ENCODE measurements around the gene PCDHGA10.
"Not testable (repeated sequence)": the region's sequence is repeated elsewhere in the genome, so short reads cannot be mapped to it uniquely, and the experiment has no call there.

PCDHGA10 gene

DNA sequence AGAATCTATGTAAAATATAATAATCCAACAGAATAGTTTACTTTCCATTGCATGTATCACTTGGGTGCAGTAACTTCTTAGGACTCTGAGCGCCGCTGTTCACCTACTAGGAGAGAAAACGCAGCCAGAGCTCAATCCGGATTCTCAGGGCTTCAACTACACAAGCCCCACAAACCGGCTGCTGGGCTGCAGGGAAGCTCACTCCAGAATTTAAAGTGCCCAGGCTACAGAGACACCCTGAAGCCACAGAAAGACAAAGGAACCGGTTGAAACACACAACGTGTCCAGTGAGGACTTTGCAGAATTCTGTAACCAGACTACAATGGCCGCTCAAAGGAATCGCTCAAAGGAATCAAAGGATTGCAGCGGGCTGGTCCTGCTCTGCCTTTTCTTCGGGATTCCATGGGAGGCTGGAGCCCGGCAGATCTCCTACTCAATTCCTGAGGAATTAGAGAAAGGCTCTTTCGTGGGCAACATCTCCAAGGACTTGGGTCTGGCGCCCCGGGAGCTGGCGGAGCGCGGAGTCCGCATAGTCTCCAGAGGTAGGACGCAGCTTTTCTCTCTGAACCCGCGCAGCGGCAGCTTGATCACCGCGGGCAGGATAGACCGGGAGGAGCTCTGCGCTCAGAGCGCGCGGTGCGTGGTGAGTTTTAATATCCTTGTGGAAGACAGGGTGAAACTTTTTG lies at the start of gene PCDHGA10:
Gene PCDHGA10, plus strand, starts transcription at position 134 of the 686 bp plus-strand sequence. Its CDS starts 189 bp downstream, at position 323.
- DNase-seq (ENCODE audit: low read depth in 2 of 2), result no peak

DNA sequence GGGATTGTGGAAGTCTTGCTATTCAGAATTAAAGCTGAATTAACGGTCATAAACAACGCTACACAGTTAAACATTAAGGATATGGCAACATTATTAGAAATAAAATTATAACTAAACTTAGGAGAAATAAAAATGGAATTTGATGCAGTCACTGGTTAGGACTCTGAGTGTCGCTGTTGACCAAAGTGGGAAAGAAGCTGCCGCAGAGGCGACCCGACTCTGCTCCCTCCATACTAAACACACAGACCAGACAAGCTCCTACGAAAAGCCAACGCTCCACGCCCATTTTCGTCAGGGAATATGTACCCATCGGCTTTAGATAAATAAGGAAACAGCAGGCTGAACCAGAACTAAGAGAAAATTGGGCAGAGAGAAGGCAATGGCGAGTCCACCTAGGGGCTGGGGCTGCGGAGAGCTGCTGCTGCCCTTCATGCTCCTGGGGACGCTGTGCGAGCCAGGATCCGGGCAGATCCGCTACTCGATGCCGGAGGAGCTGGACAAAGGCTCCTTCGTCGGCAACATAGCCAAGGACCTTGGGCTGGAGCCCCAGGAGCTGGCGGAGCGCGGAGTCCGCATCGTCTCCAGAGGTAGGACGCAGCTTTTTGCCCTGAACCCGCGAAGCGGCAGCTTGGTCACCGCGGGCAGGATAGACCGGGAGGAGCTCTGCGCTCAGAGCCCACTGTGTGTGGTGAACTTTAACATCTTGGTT lies 48.7 kb upstream of the PCDHGA10 start, which contains the start of gene PCDHGA5:
Gene PCDHGA5, plus strand, starts transcription at position 211 of the 709 bp plus-strand sequence. Its CDS starts 169 bp downstream, at position 380.
- no peak for DNase-seq (ENCODE audit: low read depth in 2 of 2)

DNA sequence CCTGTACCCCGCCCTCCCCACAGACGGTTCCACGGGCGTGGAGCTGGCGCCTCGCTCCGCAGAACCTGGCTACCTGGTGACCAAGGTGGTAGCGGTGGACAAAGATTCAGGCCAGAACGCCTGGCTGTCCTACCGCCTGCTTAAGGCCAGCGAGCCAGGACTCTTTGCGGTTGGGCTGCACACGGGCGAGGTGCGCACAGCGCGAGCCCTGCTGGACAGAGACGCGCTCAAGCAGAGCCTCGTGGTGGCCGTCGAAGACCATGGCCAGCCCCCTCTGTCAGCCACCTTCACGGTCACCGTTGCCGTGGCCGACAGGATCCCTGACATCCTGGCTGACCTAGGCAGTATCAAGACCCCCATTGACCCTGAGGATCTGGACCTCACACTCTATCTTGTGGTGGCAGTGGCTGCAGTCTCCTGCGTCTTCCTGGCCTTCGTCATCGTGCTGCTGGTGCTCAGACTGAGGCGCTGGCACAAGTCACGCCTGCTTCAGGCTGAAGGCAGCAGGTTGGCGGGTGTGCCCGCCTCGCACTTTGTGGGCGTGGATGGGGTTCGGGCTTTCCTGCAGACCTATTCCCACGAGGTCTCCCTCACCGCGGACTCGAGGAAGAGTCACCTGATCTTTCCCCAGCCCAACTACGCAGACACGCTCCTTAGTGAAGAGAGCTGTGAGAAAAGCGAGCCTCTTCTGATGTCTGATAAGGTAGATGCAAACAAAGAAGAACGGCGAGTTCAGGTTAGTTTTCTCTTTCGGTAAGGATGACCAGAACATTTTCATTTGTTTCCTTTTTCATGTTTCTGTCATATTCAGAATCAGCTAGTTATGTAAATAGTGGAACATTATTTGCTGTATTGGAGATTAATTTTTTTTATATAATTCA lies 46.5 kb upstream of the PCDHGA10 start:
- no peak for DNase-seq (ENCODE audit: low read depth in 2 of 2)

DNA sequence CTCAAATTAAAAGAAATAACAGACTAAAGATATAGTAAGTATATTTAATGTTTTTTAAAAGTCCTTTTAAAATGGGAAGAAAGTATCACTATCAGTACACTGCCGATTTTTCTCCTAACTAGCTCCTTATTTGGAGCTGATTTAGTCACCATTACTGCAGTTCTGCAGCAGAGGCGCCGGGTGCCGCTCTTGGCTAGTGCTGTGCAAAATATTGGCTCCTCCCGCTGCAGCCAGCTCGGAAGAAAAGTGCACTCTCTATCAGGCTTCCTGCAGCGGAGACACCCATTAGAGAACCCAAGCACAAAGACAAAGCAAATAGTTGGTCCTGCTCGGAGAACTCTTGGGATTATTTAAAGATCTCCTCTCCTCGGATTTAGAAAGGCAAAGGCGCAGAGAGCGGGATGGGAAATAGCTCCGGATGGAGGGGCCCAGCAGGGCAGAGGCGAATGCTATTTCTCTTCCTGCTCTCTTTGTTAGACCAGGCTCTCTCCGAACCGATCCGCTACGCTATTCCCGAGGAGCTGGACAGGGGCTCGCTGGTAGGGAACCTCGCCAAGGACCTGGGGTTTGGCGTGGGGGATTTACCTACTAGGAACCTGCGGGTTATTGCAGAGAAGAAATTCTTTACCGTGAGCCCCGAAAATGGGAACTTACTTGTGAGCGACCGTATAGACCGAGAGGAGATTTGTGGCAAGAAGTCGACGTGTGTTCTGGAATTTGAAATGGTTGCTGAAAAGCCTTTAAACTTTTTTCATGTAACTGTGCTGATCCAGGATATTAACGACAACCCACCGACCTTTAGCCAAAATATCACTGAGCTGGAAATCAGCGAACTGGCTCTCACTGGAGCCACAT lies 42.6 kb upstream of the PCDHGA10 start, which contains the start of gene PCDHGB3:
Gene PCDHGB3, plus strand, starts transcription at position 249 of the 855 bp plus-strand sequence. Its CDS starts 153 bp downstream, at position 402.
- no peak for DNase-seq (ENCODE audit: low read depth in 2 of 2)

DNA sequence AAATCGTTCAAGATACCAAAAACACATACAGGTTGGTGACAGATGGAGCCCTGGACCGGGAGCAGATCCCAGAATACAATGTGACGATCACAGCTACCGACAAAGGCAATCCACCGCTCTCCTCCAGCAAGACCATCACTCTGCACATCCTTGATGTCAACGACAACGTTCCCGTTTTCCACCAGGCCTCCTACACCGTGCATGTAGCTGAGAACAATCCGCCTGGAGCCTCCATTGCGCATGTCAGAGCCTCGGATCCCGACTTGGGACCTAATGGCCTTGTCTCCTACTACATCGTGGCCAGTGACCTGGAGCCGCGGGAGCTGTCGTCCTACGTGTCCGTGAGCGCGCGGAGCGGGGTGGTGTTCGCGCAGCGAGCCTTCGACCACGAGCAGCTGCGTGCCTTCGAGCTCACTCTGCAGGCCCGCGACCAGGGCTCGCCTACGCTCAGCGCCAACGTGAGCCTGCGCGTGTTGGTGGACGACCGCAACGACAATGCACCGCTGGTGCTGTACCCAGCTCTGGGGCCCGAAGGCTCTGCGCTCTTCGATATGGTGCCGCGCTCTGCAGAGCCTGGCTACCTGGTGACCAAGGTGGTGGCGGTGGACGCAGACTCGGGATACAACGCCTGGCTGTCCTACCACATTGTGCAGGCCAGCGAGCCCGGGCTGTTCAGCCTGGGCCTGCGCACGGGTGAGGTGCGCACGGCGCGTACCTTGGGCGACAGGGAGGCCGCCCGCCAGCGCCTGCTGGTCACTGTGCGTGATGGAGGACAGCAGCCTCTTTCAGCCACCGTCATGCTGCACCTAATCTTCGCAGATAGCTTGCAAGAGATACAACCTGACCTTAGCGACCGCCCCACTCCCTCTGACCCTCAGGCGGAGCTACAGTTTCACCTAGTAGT lies 41.0 kb upstream of the PCDHGA10 start:
- DNase-seq (ENCODE audit: low read depth in 2 of 2), result no peak

DNA sequence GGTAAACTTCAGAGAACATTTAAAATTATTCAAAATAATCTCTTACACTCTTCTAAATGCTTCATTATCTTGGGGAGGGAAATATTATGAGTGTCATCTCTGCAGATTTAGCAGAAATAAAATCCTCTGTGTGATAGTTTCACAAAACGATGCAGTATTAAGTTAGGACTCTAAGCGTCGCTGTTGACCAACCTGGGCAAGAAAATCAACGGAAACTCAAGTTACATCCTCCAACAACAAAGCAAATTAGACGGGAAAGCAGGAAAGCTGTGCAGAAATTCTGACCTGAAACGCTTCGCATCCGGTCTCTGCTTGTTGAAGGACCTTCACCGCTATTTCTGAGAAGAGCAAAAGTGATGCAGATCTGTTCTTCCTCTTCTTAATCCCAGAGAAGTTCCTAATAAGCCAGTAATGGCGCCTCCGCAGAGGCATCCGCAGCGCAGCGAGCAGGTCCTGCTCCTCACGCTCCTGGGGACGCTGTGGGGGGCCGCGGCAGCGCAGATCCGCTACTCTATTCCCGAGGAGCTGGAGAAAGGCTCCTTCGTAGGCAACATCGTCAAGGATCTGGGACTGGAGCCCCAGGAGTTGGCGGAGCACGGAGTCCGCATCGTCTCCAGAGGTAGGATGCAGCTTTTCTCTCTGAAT lies 39.0 kb upstream of the PCDHGA10 start, which contains the start of gene PCDHGA6:
Gene PCDHGA6, plus strand, starts transcription at position 219 of the 645 bp plus-strand sequence. Its CDS starts 193 bp downstream, at position 412.
- DNase-seq (ENCODE audit: low read depth in 2 of 2), result no peak

DNA sequence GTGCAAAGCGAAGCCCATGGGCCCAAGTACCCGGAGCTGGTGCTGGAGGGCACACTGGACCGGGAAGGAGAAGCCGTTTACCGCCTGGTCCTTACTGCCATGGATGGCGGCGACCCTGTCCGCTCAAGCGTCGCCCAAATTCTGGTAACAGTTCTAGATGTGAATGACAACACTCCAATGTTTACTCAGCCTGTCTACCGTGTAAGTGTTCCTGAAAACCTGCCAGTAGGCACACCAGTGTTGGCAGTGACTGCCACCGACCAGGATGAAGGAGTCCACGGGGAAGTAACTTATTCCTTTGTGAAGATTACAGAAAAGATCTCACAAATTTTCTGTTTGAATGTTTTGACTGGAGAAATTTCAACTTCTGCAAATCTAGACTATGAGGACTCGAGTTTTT lies 38.2 kb upstream of the PCDHGA10 start:
- DNase-seq (ENCODE audit: low read depth in 2 of 2), result no peak

DNA sequence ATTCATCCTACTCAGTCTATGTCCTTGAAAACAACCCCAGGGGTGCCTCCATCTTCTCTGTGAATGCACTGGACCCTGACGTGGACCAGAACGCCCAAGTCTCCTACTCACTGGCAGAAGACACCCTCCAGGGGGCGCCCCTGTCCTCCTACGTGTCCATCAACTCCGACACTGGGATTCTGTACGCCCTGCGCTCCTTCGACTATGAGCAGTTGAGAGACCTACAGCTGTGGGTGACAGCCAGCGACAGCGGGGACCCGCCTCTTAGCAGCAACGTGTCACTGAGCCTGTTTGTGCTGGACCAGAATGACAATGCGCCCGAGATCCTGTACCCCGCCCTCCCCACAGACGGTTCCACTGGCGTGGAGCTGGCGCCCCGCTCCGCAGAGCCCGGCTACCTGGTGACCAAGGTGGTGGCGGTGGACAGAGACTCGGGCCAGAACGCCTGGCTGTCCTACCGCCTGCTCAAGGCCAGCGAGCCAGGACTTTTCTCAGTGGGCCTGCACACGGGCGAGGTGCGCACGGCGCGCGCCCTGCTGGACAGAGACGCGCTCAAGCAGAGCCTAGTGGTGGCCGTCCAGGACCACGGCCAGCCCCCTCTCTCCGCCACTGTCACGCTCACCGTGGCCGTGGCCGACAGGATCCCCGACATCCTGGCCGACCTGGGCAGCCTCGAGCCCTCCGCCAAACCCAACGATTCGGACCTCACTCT lies 37.2 kb upstream of the PCDHGA10 start:
- not testable (repeated sequence) for DNase-seq (ENCODE audit: low read depth in 2 of 2)

DNA sequence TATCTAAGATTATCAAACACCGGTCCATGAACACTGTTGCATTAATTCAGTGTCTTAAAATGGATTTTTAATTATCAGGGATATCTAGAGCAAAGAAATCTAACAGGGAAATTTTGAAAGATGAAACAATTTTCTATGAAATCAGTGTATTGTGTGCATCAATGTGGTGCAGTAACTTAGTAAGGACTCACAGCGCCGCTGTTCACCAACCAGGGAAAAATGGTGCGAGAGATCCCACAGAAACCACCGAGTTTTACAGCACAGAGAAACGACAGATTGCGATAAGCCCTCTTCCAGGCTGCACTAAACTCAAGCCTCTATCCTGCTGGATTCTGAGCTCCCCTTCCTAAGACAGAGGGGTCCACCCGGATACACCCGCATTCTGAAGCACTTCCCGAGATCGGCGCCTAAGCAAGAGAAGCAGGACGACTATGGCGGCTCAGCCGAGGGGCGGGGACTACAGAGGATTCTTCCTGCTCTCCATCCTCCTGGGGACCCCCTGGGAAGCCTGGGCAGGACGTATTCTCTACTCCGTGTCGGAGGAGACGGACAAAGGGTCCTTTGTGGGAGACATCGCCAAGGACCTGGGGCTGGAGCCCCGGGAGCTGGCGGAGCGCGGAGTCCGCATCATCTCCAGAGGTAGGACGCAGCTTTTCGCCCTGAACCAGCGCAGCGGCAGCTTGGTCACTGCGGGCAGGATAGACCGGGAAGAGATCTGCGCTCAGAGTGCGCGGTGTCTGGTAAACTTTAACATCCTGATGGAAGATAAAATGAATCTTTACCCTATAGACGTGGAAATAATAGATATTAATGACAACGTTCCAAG lies 30.1 kb upstream of the PCDHGA10 start, which contains the start of gene PCDHGA7:
Gene PCDHGA7, plus strand, starts transcription at position 274 of the 826 bp plus-strand sequence. Its CDS starts 158 bp downstream, at position 432.
- no peak for DNase-seq (ENCODE audit: low read depth in 2 of 2)

DNA sequence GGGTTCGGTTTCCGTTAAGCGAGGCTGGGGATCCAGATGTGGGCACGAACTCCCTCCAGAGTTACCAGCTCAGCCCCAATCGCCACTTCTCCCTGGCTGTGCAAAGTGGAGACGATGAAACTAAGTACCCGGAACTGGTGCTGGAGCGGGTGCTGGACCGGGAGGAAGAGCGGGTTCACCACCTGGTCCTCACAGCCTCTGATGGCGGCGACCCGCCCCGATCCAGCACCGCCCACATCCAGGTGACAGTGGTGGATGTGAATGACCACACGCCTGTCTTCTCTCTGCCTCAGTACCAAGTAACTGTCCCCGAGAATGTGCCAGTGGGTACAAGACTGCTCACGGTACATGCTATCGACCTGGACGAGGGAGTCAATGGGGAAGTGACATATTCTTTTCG lies 29.4 kb upstream of the PCDHGA10 start:
- DNase-seq (ENCODE audit: low read depth in 2 of 2), result no peak

DNA sequence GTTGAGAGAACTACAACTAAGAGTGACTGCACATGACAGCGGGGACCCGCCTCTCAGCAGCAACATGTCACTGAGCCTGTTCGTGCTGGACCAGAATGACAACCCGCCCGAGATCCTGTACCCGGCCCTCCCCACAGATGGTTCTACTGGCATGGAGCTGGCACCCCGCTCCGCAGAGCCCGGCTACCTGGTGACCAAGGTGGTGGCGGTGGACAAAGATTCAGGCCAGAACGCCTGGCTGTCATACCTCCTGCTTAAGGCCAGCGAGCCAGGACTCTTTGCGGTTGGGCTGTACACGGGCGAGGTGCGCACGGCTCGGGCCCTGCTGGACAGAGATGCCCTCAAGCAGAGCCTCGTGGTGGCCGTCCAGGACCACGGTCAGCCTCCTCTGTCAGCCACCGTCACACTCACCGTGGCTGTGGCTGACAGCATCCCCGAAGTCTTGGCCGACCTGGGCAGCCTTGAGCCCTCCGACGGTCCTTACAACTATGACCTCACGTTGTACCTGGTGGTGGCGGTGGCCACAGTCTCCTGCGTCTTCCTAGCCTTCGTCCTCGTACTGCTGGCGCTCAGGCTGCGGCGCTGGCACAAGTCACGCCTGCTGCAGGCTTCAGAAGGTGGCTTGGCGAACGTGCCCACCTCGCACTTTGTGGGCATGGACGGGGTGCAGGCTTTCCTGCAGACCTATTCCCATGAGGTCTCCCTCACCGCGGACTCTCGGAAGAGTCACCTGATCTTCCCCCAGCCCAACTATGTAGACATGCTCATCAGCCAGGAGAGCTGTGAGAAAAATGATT lies 28.1 kb upstream of the PCDHGA10 start:
- no peak for DNase-seq (ENCODE audit: low read depth in 2 of 2)

DNA sequence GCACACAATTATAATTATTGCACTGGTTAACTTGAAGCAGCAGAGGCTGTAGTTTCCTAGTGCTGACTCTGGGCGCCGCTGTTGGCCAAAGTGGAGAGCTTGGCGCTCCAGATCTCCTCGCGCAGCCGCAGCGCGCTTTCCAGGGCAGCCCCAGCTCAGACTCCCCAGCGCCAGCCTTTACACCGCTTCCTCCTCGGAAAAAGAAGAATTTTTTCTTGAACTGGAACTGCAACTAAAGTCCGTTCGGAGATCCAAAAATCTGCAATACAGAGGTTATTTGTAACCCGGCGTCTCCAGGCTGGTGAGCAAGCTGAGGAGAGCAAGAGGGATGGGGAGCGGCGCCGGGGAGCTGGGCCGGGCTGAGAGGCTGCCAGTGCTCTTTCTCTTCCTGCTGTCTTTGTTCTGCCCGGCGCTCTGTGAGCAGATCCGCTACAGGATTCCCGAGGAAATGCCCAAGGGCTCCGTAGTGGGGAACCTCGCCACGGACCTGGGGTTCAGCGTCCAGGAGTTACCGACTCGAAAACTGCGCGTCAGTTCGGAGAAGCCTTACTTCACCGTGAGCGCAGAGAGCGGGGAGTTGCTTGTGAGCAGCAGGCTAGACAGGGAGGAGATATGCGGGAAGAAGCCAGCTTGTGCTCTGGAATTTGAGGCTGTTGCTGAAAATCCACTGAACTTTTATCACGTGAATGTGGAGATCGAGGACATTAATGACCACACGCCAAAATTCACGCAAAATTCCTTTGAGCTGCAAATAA lies 25.1 kb upstream of the PCDHGA10 start, which contains the start of gene PCDHGB4:
Gene PCDHGB4, plus strand, starts transcription at position 142 of the 755 bp plus-strand sequence. Its CDS starts 187 bp downstream, at position 329.
- DNase-seq (ENCODE audit: low read depth in 2 of 2), result not testable (repeated sequence)

DNA sequence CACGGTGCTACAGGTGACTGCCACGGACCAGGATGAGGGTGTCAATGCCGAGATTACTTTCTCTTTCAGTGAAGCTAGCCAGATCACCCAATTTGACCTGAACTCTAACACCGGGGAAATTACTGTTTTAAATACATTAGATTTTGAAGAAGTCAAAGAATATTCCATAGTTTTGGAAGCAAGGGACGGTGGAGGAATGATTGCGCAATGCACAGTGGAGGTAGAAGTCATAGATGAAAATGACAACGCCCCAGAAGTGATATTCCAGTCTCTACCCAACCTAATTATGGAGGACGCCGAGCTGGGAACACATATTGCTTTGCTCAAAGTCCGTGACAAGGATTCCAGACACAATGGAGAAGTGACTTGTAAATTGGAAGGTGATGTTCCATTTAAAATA lies 24.1 kb upstream of the PCDHGA10 start:
- DNase-seq (ENCODE audit: low read depth in 2 of 2), result no peak

DNA sequence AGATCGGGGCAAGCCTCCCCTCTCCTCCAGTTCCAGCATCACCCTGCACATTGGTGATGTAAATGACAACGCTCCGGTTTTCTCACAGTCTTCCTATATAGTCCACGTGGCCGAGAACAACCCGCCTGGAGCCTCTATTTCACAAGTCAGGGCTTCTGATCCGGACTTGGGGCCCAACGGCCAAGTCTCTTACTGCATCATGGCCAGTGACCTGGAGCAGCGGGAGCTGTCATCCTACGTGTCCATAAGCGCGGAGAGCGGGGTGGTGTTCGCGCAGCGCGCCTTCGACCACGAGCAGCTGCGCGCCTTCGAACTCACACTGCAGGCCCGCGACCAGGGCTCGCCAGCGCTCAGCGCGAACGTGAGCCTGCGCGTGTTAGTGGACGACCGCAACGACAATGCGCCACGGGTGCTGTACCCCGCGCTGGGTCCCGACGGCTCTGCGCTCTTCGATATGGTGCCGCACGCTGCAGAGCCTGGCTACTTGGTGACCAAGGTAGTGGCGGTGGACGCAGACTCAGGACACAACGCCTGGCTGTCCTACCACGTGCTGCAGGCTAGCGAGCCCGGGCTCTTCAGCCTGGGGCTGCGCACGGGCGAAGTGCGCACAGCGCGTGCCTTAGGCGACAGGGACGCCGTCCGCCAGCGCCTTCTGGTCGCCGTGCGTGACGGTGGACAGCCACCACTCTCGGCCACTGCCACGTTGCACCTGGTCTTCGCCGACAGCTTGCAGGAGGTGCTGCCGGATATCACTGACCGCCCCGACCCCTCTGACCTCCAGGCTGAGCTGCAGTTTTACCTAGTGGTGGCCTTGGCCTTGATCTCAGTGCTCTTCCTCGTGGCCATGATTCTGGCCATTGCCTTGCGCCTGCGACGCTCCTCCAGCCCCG lies 23.4 kb upstream of the PCDHGA10 start:
- DNase-seq (ENCODE audit: low read depth in 2 of 2), result no peak
